ACHN (cell line): ENCODE results near the gene COL28A1.

Experiments
- DNase-seq: peaks from one replicate; pipeline ENCODE4 v3.0.0-alpha.2; 2015
- in situ Hi-C: cut with HindIII; loops from 2 replicates; pipeline ENCODE4 v1.10.0; 2017; ENCODE audit warnings: low sequenced_read_pairs, low pct_ligation_motif_present, low pct_unique_long_range_greater_than_20kb

COL28A1 gene

DNA sequence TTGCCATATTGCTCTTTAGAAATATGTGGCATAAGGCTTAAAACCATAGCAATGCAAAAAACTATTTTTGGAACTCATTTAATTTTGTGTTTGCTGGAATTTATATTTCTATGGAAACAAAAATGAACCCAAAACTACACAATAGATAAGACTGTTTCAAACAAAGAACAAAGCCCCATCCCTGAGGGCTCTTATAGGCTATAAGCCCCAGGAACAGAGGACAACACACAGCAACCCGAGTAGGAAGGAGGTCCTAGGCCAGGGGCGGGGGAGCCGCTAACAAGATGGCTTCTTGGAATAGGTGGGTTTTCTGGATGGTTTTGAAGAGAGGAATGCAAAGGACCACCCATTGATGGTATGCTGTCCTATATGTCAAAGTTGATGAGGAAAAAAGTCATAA, 8.6 kb downstream of the COL28A1 start:
- no peak for DNase-seq
- in situ Hi-C loops, result loop anchor here (25.0 kb wide), 1 partner anchor 115 kb away; no protein-coding TSS in a partner anchor

GRCh38 chr7:7526006-7526405, 9.7 kb downstream of the COL28A1 start:
- in situ Hi-C loops, result loop anchor here (25.0 kb wide), 1 partner anchor 114 kb away; no protein-coding TSS in a partner anchor
- no peak for DNase-seq

DNA sequence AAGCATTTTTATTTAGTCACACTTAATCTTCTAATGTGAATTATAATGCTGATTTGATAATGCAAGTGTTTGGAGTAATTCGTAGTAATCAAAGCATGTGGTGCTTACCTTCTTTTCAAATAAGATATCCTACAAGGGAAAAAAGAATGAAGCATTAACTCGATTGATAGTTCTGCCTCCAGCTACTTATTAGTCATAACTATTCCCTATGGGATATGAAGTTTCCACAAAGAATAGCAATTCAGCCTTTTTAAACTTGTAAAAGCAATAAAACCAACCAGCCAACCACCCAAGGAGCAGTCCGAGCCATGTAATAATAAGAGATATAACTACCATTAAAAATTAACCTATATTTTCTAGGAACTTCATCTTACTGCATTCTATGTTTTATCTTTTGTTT, 11.6 kb downstream of the COL28A1 start:
- DNase-seq, result no peak
- in situ Hi-C loops, result no loop called here

GRCh38 chr7:7522421-7522820, 13.3 kb downstream of the COL28A1 start:
- in situ Hi-C loops, result no loop called here

DNA sequence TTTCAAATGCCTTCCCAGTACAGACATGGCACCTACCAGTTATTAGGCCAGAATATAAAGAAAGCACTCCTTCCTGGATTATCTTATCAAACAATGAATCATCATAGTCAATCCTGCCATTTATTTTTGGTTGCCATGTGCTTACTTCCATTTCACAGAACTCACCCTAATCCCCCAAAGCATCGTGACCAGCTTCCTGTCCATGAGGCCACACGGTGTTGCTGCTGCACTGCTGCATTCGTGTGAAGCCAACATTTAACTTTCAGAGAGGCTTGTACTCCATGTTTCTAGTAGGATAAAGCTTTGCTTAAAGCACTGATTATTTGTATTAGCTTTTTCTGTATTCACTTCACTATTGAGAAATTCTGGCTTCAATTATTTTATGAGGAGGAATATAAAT, 14.4 kb downstream of the COL28A1 start:
- DNase-seq, result no peak

More at GRCh38 chr7:7522421-7522820, 13.3 kb downstream of the COL28A1 start:
- DNase-seq, result no peak

GRCh38 chr7:7519528-7519927, 16.1 kb downstream of the COL28A1 start:
- DNase-seq, result no peak
- in situ Hi-C loops, result no loop called here

More for the DNA sequence above, 14.4 kb downstream of the COL28A1 start:
- in situ Hi-C loops, result no loop called here

DNA sequence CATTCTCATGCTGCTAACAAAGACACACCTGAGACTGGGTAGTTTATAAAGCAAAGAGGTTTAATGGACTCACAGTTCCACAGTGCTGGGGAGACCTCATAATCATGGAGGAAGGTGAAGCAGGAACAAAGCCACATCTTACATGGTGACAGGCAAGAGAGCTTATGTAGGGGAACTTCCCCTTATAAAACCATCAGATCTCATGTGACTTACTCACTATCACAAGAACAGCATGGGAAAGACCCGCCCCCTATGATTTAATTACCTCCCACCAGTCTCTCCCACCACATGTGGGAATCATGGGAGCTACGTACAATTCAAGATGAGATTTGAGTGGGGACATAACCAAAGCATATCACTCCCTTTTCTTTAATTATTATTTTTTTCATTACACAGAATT, 16.6 kb downstream of the COL28A1 start:
- no peak for DNase-seq
- in situ Hi-C loops, result no loop called here

- in situ Hi-C loops, result no loop called here
- no peak for DNase-seq
Measured at GRCh38 chr7:7517754-7518153, 17.9 kb downstream of the COL28A1 start.

DNA sequence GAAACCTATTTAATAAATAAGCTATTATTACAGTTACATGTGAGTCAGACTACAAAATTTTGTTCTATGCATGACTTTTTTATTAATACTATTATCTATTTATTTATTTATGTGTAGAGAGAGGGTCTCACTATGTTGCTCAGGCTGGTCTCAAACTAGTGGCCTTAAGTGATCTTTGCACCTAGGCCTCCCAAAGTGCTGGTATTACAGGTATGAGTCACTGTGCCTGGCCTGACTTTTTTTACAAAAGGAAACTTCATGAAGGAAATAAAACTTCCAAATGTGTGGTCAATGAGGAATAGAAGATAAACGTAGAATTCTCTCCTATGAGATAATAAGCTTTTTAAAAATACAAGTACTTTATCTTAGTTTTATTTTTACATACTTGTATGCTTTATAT, 19.0 kb downstream of the COL28A1 start:
- in situ Hi-C loops, result no loop called here
- DNase-seq, result no peak

- in situ Hi-C loops, result no loop called here
- no peak for DNase-seq
Measured at GRCh38 chr7:7516156-7516555, 19.5 kb downstream of the COL28A1 start.

GRCh38 chr7:7512861-7513597, 22.6 kb downstream of the COL28A1 start:
- in situ Hi-C loops, result no loop called here
- no peak for DNase-seq

DNA sequence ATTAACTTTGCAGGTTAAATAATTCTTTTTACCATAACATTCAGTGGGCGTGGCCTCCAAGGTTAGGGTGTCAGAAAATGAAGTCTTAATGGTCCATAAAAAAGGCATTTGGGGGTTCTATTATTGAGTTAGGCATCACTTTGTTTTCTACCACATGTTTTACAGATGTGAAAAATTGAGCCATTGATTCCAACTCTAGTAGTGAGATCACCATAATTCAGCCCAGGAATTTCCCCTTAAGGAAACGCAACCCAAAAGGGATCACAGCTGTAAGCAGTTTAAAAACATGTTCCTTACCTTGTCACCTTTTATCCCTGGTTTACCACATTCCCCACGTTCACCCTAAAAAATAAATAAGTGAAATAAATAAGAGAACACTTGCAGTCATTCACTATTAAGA, 24.9 kb downstream of the COL28A1 start:
- DNase-seq, result no peak
- in situ Hi-C loops, result no loop called here

GRCh38 chr7:7505915-7506314, 29.8 kb downstream of the COL28A1 start:
- in situ Hi-C loops, result no loop called here
- no peak for DNase-seq

DNA sequence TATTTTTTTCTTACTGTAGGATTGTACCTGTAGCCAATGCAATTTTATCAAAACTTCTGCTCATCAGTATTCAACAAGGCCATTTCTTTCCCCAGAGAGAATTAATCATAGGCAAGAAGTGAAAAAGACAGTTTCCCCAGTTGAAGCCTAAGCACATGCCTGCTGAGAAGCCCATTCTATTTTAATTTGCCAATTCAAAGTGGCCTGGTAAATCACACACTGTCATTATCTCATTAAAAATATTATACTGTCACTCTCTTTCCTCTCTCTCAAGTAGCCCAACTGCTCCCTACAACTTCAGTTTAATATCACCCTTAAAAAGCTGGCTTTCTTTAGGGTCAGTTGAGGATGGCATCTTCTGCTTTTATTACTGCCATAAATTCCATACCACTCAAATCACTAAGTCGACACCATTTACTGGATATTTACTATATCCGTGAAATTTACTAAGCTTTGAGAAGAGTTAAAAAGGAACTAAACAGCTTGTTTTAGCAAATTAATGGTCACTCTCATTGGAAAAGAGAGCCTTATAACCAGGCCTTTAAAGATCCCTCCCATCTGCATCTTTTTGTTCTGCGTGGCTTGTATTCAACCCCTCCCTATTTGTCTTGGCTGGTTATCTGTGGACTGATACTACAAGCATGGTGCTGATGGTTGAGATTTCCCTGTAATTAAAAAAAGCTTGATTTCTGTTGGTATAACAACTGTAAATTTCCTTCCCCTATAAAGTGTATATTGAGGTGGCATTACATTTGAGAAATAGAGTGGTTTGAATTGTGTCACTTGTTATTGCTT, 30.6 kb downstream of the COL28A1 start:
- in situ Hi-C loops, result no loop called here
- DNase-seq, result no peak

- in situ Hi-C loops, result no loop called here
- DNase-seq, result no peak
Measured at GRCh38 chr7:7499892-7500291, 35.8 kb downstream of the COL28A1 start.

DNA sequence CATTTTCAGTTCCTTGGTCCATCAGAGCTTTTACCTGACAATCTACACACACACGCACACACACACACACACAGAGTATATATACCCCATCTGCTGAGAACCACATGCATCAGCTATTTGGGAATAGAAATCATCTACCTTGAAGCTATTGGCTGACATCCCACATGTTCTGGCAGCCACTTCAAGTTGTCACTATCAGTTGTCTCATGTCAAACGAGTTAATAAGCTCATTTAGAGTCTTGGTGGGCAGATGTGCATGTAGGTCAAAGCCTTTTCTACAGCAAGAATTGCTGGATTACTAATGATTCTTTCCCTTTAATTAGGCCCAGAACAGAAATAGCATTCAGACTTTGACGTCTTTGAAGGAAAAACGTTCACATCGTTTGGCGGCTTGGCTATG, 36.8 kb downstream of the COL28A1 start:
- in situ Hi-C loops, result no loop called here
- no peak for DNase-seq

DNA sequence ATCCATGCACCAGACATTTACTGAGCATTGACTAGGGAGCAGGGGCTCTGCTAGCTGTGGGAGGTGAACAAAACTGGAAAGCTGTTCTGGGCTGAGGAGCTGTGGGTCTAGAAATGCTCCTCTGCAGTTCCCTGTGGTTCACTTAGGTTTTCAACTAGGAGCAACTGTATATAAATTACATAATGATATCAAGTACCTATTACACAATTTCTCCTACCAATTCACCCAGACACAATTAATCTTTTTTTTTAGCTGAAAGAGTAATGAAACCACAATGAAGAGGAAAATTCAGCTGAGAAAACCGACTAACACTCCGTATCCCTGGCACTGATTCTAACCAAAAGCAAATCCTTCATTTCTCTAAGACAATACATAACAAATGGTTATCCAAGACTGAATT, 39.4 kb downstream of the COL28A1 start:
- no peak for DNase-seq
- in situ Hi-C loops, result no loop called here

GRCh38 chr7:7495171-7495570, 40.5 kb downstream of the COL28A1 start:
- in situ Hi-C loops, result no loop called here

DNA sequence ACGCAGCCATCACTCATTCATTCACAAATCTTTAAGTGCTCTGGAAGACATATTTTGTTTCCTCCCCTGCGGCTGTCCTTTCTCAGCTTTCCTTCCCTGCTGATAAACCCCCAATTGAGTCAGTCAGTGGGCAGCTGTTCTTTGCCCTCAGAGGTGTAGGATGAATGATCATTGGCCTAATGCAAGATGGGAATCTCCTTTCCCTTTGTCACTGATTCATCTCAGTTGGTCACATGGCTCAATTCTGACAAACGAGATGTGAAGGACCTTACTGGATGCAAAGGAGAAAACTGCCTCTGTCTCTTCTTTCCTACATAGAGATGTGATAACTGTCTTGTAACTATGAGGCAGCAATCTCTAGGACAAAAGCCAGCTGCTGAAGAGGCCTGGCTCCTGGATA, 44.6 kb downstream of the COL28A1 start:
- DNase-seq, result no peak
- in situ Hi-C loops, result no loop called here

More at GRCh38 chr7:7495171-7495570, 40.5 kb downstream of the COL28A1 start:
- no peak for DNase-seq

GRCh38 chr7:7490003-7490402, 45.7 kb downstream of the COL28A1 start:
- in situ Hi-C loops, result no loop called here
- DNase-seq, result no peak
